ENCODE data around the gene RIN3.
"Not testable (repeated sequence)": the region's sequence is repeated elsewhere in the genome, so short reads cannot be mapped to it uniquely, and the experiment has no call there.

Gene RIN3

DNA sequence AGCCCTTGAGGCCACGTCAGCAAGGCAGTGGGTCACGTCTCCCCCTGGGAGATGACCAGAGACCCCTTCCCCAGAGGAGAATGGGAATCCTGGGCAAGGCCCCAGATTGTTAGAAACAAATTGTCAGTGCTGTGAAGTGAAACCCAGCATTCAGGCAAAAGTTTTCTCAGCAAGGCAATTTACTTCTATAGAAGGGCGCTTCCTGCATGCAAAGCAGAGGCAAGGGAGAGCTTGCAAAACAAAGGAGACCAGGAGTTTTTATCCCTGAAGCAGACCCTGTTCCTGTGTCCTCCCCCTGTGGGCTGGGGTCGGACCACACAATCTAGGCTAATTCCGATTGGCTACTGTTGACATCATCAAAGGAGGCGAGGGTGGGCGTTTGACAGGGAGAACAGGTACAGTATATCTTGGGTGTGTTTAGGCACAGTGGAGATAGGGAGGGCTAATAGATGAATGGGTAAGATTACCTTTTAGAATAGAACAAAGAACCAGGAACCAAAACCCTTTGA, 114.2 kb downstream of the RIN3 start:
- no peak for DNase-seq (ENCODE audit: low read depth in 2 of 2)

DNA sequence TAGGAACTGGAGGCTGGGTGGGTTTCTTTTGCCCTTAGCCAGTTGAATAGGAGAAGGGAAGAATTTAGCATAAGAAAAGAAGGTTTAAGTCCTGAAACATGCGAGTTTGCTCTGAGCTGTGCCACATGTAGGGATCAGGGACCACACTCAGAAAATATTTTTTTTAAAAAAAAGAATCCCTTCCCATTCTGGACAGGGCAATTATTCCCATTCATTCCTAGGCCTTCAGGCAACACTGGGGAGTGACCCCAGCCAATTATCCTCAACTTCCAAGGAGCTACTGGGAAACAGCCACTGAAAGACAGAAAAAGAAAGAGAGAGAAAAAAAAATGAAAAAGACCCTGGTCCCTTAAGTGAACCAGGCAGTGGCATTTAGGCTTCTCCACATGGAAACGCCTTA, 115.1 kb downstream of the RIN3 start:
- no peak for DNase-seq (ENCODE audit: low read depth in 2 of 2)

DNA sequence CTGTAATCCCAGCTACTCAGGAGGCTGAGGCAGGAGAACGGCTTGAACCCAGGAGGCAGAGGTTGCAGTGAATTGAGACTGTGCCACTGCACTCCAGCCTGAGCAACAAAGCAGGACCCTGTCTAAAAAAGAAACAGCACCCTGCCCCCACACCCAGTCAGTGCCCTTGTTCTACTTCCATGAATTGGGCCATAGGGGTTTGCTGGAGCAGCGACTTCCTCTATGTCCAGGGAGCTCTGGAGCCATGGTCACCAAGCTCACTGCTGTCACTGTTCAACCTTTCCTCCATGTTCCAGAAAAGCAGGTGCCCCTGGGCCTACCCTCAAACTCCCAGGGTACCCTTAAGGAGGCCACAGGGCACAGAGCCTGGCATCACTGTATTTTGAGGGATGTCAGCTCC, 116.8 kb downstream of the RIN3 start:
- no peak for DNase-seq (ENCODE audit: low read depth in 2 of 2)

DNA sequence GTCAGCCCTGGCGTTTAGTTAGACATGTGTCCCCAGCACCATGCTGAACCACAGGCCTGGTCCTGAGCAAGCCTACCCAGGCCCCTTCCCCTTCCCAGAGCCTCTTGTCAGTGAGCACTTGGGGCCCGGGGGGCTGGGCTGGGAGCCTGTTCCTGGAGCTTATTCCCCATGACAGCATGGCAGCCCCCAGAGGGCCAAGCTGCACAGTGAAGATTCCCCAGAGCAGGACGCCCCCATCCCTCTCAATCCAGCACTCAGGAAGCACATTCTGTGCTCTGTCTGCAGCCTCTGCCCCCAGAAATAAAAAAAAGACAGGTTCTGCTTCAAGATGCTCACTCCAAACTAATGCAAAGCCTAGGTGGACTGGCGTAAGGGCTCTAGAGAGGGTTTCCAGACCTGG, 117.5 kb downstream of the RIN3 start:
- no peak for DNase-seq (ENCODE audit: low read depth in 2 of 2)

DNA sequence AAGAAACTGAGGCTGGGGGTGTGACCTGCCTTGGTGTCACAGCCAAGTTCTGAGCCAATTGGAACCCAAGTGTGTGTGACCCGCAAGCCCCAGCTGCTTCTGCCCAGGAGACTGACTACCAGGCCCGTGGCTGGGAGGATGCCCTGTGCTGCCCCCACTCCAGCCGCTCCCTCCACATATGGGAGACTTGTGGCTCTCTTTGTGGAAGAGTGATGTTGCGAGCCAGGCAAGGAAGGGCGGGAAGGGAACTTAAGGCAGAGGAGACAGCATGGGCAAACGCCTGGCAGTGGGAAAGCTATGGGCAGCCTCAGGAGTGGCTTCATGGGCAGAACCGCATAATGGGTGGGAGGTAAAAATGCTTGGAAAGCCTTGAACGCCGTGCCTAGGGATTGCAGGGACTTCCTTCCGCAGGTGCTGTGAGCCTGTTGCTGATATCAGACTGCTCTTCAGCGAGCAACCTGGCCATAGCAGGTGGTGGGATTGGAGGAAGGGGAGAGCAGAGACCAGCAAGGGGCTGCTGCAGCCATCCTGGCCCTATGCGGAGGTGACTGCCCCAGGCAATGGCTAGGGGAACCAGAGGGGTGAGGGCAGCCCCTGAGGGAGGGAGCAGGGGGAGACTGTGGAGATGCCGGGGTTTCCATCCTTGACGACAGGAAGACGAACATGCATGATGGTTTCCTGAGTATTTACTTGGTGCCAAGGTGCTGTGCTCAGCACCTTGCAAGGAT, 119.1 kb downstream of the RIN3 start:
- no peak for DNase-seq (ENCODE audit: low read depth in 2 of 2)

DNA sequence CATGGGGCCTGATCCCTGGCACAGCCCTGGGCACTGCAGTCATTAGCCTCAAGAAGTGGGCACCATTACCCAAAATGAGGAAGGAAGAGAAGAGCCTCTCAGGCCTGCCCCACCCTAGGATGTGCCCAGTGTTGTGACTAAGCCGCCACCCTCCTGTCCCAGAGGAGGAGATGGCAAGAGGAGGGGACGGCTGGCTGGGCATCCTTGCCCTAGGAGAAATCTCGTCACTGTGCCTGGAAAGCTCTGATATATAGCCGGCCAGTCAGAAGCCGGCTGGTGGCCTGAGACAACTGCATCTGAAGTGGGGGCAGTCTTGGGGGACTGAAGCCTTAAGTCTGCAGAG, 119.7 kb downstream of the RIN3 start:
- no peak for DNase-seq (ENCODE audit: low read depth in 2 of 2)

DNA sequence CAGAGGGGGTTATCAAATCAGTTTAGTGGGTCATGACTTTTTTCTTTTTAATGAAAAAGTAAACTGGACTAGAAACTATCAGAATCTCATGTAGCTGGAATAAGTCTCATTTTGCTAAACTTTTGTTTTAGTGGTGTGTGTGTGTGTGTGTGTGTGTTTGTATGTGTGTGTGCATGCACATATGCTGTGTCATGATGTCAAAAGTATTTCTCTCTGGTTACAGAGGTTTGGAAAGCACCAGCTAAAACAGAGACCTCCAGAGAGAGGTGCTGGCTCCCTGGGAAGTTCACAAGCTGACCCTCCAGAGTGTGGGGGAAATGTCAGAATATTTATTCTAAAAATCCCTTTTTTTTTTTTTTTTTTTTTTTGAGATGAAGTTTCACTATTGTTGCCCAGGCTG, 120.1 kb downstream of the RIN3 start:
- DNase-seq (ENCODE audit: low read depth in 2 of 2): no peak

DNA sequence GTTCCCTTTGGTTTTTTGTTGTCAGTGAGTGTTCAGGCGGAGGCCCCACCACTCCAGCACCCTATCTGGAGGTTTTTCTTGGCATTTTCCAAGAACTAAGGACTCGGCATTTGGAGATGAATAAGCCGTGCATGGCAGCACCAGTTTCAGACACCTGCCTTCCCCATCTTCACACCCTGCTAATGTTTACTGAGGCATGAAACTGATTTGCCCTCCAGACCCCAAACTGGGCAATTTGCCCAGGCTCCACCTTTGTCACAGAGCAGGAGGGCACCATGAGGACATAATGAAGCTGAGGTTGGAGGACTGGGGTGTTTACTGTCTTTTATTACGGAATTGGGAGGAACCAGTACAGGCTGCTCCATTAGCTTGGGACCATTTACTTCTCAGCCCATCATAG, 121.5 kb downstream of the RIN3 start:
- DNase-seq (ENCODE audit: low read depth in 2 of 2): no peak

DNA sequence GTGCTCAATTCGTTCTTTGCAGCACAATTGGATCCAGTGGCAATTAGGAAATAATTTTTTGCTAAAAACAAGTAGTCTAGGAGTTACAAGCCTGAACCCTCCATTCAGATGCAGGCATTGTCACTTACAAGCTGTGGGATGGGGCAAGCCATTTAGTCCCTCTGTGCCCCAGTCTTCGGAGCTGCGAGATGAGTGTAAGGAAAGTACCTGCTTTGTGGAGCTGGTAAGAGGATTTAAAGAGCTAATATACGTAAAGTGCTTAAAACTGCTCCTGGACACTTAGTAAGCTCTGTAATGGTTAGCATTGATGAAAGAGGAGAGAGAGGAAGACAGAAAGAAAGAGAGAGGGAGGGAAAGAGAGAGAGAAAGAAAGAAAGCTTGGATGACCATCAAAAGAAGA, 122.3 kb downstream of the RIN3 start:
- DNase-seq (ENCODE audit: low read depth in 2 of 2): no peak

DNA sequence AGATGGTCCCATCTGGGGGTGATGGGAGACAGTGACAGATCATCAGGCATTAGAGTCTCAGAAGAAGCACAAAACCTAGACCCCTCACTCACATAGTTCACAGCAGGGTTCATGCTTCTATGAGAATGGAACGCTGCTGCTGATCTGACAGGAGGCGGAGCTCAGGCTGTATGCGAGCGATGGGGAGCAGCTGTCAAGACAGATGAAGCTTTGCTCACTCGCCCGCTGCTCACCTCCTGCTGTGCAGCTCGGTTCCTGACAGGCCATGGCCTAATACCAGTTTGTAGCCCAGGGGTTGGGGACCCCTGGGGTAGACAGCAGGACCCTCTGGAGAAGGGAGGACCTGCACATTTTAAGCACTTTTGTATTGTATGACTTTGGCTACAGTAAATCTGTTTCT, 123.6 kb downstream of the RIN3 start:
- no peak for DNase-seq (ENCODE audit: low read depth in 2 of 2)

DNA sequence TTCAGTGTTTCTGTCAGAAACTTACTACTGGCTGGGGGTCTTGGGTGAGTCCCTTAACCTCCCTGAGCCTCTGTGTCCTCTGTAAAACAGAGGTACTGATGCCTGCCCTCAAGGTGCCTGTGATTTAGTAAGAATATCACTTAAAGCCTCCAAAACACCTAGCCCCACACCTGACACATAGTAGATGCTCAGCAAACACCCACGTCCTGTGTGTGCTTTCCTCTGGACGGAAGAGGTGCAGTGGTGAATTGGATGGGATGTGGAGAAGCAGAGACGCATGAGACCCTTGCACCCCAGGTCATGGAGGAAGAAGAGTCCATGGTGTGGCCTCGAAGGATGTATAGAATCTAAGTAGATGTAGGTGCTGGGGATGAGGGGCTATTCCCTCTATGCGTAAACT, 124.3 kb downstream of the RIN3 start:
- no peak for DNase-seq (ENCODE audit: low read depth in 2 of 2)

DNA sequence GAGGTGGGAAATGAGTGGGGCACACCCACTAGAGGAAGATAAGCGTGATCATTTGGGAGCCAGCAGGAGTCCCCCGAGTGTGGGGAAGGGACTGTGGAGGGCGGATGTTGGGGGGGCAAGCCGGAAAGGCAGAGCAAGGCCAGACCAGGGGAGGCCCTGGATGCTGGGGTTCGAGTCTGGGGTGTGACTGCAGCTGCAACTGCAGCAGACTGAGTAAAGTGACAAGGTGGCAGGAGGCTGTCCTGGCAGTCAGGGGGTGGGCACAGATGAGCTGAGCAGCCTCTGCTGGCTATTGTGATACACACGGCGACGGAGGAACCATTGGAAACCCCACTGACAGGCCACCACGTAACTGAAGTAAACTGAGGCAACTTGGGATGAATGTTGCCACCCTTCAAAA, 124.7 kb downstream of the RIN3 start:
- DNase-seq (ENCODE audit: low read depth in 2 of 2): no peak

DNA sequence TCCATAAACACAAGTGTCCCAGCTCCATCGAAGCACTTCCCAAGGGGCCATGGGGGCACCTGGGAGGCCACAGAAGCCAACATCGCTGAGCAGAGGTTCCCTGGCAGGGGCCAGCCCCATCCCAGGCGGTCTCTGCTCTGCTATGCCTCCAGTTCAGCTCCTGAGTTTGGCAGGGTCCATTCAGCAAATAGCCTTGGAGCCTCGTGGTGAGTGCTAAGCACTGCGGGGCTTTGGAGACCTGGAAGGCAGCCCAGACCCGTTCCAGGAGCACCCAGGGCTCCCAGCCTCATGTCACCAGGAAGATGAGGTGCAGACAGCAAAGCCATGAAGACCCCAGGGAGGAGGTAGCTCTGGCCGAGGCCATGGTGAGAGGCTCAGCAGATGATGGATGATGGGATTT, 125.3 kb downstream of the RIN3 start:
- DNase-seq (ENCODE audit: low read depth in 2 of 2): no peak

DNA sequence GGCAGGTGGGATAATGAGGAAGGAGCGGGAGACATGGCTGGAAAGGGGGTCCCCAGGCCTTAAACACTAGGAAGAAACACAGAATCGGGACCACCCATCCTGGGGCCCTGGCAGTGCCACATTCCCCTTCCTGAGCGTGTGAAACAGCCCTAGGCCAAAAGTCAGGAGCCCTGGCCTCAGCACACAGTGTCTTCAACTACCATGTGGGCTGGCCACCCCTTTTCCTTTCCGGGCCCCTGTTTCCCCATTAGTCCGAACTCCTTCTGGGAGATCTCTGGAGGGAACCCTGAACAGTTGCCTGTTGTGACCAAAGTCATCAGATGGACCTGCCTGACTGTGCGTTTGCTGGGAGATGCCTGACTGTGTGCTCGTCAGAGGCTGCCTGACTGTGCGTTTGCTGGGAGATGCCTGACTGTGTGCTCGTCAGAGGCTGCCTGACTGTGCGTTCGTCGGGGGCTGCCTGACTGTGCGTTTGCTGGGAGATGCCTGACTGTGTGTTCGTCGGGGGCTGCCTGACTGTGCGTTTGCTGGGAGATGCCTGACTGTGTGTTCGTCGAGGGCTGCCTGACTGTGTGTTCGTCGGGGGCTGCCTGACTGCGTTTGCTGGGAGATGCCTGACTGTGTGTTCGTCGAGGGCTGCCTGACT, 126.0 kb downstream of the RIN3 start:
- not testable (repeated sequence) for DNase-seq (ENCODE audit: low read depth in 2 of 2)

DNA sequence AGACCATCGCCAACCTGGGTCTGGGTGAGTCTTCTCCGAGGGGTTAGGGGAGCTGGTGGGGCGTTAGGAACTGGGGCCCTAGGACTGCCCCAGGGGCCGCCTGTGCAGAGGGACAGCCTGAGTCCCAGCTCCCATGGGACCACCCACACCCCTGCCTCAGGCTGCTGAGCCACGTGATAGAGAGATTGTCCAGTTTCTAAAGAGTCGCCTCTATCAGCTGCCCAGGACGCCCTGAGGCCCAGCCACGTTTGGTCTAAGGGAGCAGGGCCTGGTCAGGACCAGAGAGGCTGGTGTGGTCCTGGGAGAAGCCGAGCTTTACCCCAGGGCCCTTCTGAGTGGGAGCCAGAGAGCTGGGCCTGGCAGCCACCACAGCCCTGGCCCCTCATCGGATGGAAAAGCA, 127.7 kb downstream of the RIN3 start:
- DNase-seq (ENCODE audit: low read depth in 2 of 2): no peak

DNA sequence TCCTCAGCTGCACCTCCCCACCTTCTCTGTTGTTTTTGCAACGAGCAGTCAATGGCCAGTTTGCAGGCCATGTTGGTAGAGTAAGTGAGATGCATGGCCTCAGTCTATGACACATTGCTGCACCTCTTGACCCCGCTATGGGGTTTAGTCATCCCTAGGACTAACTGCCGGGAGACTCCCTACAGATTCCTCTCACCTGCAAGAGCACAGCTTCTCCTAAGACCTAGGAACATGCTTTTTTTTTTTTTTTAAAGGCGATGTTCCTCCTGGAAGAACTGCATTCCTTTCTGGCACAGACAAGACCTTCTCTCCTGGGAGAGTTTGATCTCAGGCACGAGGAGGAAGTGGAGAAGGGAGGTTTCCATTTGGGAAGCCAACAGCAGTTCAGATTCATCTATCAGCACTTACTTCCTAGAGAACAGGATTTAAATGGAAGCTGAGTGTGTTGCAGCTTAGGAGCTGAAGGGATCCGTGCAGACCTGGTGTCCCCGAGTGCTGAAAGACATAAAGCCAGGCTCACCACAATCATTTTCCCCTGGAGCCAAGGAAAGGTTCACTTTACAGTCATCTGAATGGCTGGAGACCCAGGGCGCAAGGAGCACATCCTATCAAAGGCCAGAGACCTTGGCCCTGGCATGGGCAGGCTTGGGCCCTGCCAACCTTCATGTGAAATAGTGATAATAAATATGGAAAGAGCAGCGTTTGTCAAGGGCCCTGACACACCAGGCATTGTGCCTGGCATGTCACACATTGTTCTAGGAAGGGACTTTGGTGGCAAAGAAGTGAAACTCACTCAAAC, 130.8 kb downstream of the RIN3 start:
- no peak for DNase-seq (ENCODE audit: low read depth in 2 of 2)

DNA sequence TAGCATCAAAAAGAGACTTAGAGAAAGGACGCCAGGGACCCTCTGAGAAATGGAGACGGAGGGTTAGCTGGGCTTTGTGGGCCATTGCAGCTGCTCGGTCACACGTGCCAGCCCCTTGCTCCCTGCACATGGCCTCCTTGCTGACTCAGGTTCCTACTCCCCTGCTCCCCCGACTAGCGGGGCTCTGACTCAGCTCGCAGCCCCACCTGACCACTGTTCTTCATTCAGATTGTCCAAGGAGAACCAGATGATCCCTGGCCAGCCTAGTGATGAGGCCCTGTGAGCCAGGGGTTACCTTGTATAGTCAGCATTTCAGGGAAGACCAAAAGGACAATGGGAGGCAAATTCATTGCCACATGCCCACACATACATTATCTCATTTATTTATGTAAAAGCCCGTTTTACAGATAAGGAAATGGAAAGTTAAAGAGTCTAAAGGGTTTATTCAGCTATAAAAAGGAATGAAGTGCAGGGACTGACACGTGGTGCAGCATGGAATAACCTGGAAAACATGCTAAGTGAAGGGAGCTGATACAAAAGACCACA, 131.5 kb downstream of the RIN3 start:
- DNase-seq (ENCODE audit: low read depth in 2 of 2): no peak

DNA sequence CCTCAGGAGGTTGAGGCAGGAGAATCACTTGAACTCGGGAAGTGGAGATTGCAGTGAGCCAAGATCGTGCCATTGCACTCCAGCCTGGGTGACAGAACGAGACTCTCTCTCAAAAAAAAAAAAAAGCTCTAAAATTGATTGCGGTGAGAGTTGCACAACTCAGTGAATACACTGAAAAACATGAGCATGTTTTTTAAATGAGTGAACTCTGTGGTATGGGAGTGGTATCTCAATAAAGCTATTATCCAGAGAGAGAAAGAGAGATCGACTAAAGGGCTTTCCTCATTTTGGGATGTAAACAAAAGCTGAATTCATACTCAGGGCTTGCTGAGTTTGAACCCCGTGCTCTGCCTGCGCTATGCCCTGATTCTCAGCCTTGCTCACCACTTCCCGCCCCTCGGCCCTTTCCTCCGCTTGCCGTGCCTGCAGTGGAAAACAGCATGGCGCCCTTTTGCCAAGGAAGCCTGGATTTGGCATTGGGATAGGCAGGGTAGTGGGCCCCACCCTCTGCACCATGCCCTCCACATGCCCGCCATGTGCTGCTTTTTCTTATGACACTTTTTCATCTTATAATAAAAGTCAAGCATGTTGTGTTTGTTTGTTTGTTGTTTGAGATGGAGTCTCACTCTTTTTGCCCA, 132.4 kb downstream of the RIN3 start:
- DNase-seq (ENCODE audit: low read depth in 2 of 2): no peak

DNA sequence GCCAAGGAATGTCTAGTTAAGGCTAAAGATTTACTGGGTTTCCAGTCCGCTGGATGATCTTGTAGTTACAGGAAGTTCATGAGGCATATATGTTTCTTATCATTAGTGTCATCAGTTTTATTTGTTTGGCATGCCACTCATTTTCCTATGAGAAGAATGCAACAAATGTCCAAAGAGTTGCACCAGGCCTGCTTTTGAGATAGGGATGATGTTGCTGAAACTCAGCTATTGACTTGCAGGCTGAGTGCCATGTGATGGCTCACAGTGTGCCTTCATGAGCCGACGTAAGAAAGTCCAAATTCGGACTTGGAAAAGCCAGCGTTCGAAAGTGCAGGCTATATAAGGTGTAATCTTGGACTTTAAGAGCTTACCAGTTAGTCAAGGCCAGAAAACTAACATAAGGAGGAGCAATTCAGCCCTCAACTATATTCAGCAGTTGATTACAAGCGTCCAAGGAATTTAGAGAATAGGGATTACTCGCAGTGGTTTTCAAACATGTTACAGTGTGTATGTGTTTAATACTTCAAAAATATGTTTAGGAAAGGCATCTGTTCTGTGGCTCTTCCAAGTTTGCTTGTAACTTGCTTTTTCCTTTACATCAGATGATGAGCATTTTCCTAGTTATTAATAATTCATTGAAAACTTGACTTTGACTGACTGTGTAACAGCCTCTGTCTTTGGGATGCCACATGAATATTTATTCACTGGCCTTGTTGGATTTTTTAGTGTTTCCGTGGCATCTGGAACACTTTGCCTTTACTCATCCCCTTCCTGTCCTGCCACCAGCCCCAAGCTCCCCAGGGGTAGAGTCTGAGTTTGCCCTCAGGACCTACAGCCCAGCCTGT, 133.6 kb downstream of the RIN3 start:
- no peak for DNase-seq (ENCODE audit: low read depth in 2 of 2)

DNA sequence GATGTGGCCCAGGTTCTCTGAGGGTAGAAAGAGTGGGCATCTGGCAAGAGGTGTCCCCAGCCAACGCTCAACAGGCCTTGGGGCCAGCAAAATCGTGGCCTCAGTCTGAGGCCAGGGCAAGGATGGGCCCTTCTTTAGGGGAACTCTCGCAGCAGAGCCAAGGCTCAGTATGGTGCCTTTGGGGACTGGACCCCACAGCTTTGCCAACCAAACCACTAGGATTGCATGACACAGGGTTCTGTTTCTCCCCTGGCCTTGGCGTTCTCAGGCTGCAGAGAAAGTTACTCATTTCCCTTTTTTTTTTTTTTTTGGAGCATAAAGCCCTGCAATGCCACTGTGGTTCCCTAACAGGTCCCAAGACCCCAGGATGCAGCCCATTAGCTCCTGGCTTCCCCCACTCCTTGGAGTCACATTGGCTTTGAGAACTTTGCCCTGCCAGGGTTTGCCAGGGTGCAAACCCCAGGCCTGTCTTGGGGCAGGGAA, 134.3 kb downstream of the RIN3 start:
- no peak for DNase-seq (ENCODE audit: low read depth in 2 of 2)

DNA sequence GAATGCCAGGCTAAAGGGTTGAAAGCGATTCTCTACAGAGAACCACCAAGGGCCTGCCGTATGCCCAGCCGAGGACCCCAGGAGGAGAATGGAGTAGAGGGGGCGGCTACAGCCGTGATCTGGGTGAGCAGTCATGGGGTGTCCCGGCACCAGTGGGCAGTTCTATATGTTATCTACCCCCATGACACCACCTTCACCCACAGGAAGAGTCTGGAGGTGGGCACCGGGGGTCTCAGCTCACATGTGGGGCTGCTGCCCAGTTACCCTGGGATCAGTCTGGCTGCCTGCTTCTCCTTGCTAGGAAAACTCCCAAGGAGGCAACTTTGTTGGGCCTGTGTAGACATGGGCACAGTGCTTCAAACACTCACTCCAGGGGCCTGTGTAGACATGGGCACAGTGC, 135.5 kb downstream of the RIN3 start:
- DNase-seq (ENCODE audit: low read depth in 2 of 2): no peak

Data from stimulated activated CD8-positive, alpha-beta memory T cell treated with anti-CD3 and anti-CD28 coated beads, Interleukin-7, amount 100 ng/mL, for 4 hours (primary cell).